ENCODE results near the gene ICAM2.

The ICAM2 gene

GRCh38 chr17:64001763-64002529 is 18.5 kb downstream of the ICAM2 start:
- H3K27ac Mint-ChIP-seq: no peak overlapping the region
- ATAC-seq (ENCODE audit: low read depth): no peak

GRCh38 chr17:64001091-64001579 is 19.3 kb downstream of the ICAM2 start:
- no peak overlapping the region for H3K4me3 Mint-ChIP-seq
- no peak overlapping the region for H3K27ac Mint-ChIP-seq
- H3K4me1 Mint-ChIP-seq: peaks cover 22% of the 10 kb centered on the region
- peaks cover 23% of the 10 kb centered on the region for H3K36me3 Mint-ChIP-seq
- DNase-seq (ENCODE audit: low spot score in 2 of 2): no peak
- peaks cover 12% of the 10 kb centered on the region for H3K27me3 Mint-ChIP-seq
- no peaks in the 10 kb centered on the region for H3K9me3 Mint-ChIP-seq
- no peak for ATAC-seq (ENCODE audit: low read depth)

More at GRCh38 chr17:64001763-64002529, 18.5 kb downstream of the ICAM2 start:
- Mint-ChIP-seq H3K9me3 (no peaks in the 10 kb centered on the region), H3K4me1 (peaks cover 22% of the 10 kb centered on the region), H3K4me3 (no peak overlapping the region), H3K27me3 (peaks cover 12% of the 10 kb centered on the region), H3K36me3 (peaks cover 23% of the 10 kb centered on the region)
- DNase-seq (ENCODE audit: low spot score in 2 of 2): no peak

GRCh38 chr17:63999680-64000531 is 20.5 kb downstream of the ICAM2 start:
- Mint-ChIP-seq H3K27me3 (peaks cover 12% of the 10 kb centered on the region), H3K4me3 (no peak overlapping the region), H3K4me1 (peaks cover 18% of the 10 kb centered on the region), H3K9me3 (no peaks in the 10 kb centered on the region), H3K36me3 (peaks cover 14% of the 10 kb centered on the region), H3K27ac (peak overlapping the region; percentile 38)
- DNase-seq (ENCODE audit: low spot score in 2 of 2) (no peak), ATAC-seq (ENCODE audit: low read depth) (no peak)

DNA sequence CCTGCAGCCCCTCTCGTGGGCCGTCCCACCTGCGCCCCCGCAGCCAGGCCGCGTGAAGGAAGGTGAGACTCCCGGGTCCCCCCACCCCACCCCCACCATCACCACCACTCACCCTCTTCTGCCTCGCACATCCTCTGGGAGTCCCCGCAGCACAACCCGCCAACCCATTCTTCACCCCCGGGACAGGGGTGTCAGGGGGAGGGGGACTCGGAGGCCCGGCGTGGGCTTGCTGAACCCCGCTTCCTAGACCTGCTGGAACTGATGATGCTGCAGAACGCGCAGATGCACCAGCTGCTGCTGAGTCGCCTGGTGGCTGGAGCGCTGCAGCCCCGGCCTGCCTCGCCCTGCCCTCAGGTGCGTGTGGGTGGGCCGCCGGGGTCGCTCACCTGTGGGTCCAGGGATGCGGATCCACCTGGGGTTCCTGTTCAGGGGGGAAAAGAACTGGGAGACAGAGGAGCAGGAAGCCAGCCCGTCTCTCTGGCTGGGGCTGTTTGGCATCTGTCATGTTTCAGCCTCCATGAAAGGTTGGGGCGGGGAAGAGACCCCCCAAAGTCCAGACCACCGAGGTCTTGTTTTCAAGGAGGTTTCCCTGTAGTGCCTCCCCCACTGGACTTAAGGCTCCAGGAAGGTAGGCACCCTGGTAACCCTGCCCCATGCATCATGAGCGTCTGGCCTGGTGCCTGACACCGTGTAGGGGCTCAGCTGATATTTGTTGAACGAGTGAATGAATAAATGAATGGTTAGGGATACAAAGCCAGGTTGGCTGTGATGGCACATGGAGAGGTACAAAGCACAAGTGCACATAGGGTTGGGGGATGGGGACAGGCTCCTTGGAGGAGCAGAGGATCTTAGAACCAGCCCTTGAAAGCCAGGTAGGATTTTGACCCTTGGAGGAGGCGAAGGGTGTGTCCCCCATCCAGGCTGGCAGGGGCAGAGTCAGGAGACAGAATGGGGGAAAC is 21.4 kb downstream of the ICAM2 start:
- no peak overlapping the region for H3K27ac Mint-ChIP-seq
- H3K4me1 Mint-ChIP-seq: peaks cover 18% of the 10 kb centered on the region
- H3K36me3 Mint-ChIP-seq: peaks cover 11% of the 10 kb centered on the region
- H3K9me3 Mint-ChIP-seq: no peaks in the 10 kb centered on the region
- peak overlapping the region; percentile 87 for H3K4me3 Mint-ChIP-seq
- DNase-seq (ENCODE audit: low spot score in 2 of 2) (no peak), ATAC-seq (ENCODE audit: low read depth) (peak; percentile 42)
- H3K27me3 Mint-ChIP-seq: peaks cover 12% of the 10 kb centered on the region

DNA sequence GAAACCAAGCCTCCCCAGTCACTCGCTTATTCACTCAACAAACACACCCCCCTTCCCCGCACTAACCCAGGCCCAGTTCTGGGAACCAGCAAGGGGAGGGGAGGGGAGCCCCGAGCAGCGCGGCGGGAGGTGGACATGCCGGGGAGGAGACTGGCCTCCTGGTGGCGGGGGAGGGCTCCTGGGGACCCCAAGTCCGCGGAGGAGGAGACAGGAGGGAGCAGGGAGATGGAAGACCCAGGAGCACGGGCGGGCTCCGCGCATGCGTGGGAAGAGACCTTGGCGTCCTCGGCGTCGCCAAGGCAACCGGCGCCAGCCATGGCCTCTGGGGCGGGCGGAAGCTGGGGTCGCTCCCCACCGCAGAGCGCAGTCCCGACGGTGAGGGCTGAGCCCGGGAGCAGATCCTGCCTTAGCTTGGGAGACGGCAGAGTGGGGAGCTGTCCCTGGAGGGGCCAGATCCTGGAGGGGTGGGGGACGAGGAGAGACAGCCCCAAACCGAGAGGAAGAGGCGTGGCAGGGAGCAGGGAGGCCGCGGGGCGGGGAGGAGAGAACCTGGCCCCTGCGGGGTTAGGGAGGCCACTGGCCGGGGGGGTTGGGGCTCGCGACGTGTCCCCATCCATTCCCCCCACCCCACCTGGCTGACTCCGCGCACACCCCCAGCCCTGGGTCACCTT is 22.2 kb downstream of the ICAM2 start, which contains the start of gene PRR29:
PRR29 (plus strand) TSS at position 302 of the 671 bp plus-strand sequence; CDS start at position 316, 14 bp downstream.
- Mint-ChIP-seq H3K4me1 (peaks cover 23% of the 10 kb centered on the region), H3K27ac (peak within 1 kb of the TSS; percentile 41), H3K36me3 (peaks cover 3% of the 10 kb centered on the region), H3K9me3 (no peaks in the 10 kb centered on the region), H3K27me3 (peaks cover 12% of the 10 kb centered on the region), H3K4me3 (peak within 1 kb of the TSS; percentile 93)
- peak; percentile 73 for ATAC-seq (ENCODE audit: low read depth)
- DNase-seq (ENCODE audit: low spot score in 2 of 2): peak; percentile 53 to 68

GRCh38 chr17:63997341-63998048 is 22.9 kb downstream of the ICAM2 start:
- Mint-ChIP-seq H3K27me3 (peaks cover 15% of the 10 kb centered on the region), H3K36me3 (no peaks in the 10 kb centered on the region), H3K9me3 (no peaks in the 10 kb centered on the region), H3K4me3 (peak overlapping the region; percentile 93), H3K4me1 (peaks cover 27% of the 10 kb centered on the region), H3K27ac (peak overlapping the region; percentile 41)
- no peak for DNase-seq (ENCODE audit: low spot score in 2 of 2)
- no peak for ATAC-seq (ENCODE audit: low read depth)

GRCh38 chr17:63996430-63997182 is 23.8 kb downstream of the ICAM2 start:
- no peak overlapping the region for H3K27ac Mint-ChIP-seq
- H3K4me1 Mint-ChIP-seq: peaks cover 34% of the 10 kb centered on the region
- H3K4me3 Mint-ChIP-seq: peak overlapping the region; percentile 93
- no peaks in the 10 kb centered on the region for H3K36me3 Mint-ChIP-seq
- ATAC-seq (ENCODE audit: low read depth) (no peak), DNase-seq (ENCODE audit: low spot score in 2 of 2) (no peak)
- H3K27me3 Mint-ChIP-seq: peaks cover 21% of the 10 kb centered on the region
- no peaks in the 10 kb centered on the region for H3K9me3 Mint-ChIP-seq

DNA sequence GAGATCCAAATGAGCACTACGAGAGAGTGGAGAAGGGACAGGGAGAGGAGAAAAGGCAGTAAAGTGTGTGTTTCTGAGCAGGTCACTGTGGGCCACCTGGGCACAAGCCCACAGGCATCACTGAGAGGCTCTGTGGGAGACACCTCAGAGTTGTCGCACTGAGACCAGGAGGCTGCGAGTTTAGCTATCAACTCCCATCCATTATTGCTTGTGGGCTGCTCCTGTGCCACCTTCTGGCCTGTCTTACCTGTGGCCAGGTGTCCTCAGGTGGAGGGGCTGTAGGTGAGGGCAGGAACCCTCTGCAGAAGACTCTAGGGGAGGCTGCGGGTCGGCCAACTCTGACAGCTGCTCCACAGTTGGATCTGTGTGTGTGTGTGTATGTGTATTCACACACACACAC is 24.8 kb downstream of the ICAM2 start:
- Mint-ChIP-seq H3K4me1 (peaks cover 40% of the 10 kb centered on the region), H3K27ac (no peak overlapping the region), H3K9me3 (no peaks in the 10 kb centered on the region), H3K4me3 (no peak overlapping the region), H3K27me3 (peaks cover 23% of the 10 kb centered on the region), H3K36me3 (no peaks in the 10 kb centered on the region)
- DNase-seq (ENCODE audit: low spot score in 2 of 2) (no peak), ATAC-seq (ENCODE audit: low read depth) (no peak)

DNA sequence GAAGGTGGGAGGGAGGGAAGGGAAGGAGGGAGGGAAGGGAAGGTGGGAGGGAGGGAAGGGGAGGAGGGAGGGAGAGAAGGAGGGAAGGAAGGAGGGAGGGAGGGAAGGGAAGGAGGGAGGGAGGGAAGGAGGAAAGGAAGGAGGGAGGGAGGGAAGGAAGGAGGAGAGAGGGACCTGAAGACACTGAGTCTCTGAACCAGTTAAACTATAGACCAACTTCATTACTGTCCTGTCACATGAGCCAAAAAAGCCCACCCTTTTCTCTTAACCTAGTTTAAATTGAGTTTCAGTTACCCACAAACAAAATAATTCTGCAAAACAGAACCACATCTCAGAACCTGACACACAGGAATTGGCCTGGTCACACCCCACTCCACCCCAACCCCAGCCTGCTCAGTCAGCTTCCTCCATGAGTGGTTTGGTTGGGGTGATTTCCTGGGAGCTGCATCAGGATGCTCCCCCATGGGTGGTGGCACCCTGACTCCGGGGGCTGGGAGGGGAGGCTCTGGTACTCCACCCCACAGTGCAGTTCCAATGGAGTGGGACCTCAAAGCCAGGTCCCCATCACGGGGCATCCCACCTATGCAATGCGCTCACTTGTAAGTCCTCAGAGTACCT is 27.0 kb downstream of the ICAM2 start:
- no peaks in the 10 kb centered on the region for H3K9me3 Mint-ChIP-seq
- H3K27ac Mint-ChIP-seq: no peak overlapping the region
- peaks cover 42% of the 10 kb centered on the region for H3K4me1 Mint-ChIP-seq
- H3K27me3 Mint-ChIP-seq: peaks cover 15% of the 10 kb centered on the region
- DNase-seq (ENCODE audit: low spot score in 2 of 2) (no peak), ATAC-seq (ENCODE audit: low read depth) (peak; percentile 45)
- no peak overlapping the region for H3K4me3 Mint-ChIP-seq
- H3K36me3 Mint-ChIP-seq: no peaks in the 10 kb centered on the region

- ATAC-seq (ENCODE audit: low read depth): no peak
- DNase-seq (ENCODE audit: low spot score in 2 of 2): no peak
- H3K27ac Mint-ChIP-seq: no peak overlapping the region
- peaks cover 34% of the 10 kb centered on the region for H3K4me1 Mint-ChIP-seq
- peak overlapping the region; percentile 17 for H3K4me3 Mint-ChIP-seq
- peaks cover 13% of the 10 kb centered on the region for H3K27me3 Mint-ChIP-seq
- no peaks in the 10 kb centered on the region for H3K9me3 Mint-ChIP-seq
- no peaks in the 10 kb centered on the region for H3K36me3 Mint-ChIP-seq
Measured at GRCh38 chr17:63991611-63992010, 28.8 kb downstream of the ICAM2 start.

DNA sequence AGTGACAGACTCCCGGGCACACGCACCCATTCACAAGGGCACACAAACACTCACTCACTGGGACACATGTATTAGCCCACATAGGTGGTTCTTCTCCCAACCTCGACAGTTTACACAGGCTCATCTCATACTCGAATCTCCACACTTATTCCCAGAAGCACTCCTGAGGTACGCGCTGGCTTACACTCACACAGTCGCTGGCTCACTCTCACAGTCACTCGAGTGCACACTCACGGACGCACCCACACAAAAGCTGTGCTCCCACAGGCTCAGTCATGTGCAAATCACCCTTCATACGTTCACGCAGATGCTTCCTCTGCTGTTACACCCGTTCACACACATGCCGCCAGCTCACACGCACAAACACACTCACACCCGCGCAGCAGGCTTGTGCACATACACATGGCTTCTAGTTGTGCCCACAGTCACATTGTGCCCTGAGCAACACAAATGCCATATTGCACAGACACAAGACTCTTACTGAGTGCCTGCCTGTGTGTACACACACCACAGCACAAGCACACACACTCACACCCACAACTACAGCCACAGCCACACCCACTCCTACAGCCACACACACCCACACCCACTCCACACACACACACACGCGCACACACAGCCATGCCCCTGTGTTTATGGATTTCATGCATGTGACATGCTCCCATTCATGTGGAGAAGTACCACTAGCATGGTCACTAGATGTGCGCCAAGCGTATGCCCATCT is 30.6 kb downstream of the ICAM2 start:
- H3K4me1 Mint-ChIP-seq: peaks cover 42% of the 10 kb centered on the region
- no peak for DNase-seq (ENCODE audit: low spot score in 2 of 2)
- no peaks in the 10 kb centered on the region for H3K9me3 Mint-ChIP-seq
- ATAC-seq (ENCODE audit: low read depth): no peak
- no peak overlapping the region for H3K4me3 Mint-ChIP-seq
- no peaks in the 10 kb centered on the region for H3K36me3 Mint-ChIP-seq
- no peak overlapping the region for H3K27ac Mint-ChIP-seq
- H3K27me3 Mint-ChIP-seq: peaks cover 13% of the 10 kb centered on the region
